GM21529 (cell line): ENCODE results near the gene CREBL2.
"Not testable (repeated sequence)": the region's sequence is repeated elsewhere in the genome, so short reads cannot be mapped to it uniquely, and the experiment has no call there.

Experiments used
- ATAC-seq: cut with Tn5 transposase; IDR thresholded peaks from one replicate; pipeline ENCODE4 v1.9.1; 2021; ENCODE audit not compliant: unreplicated experiment

CREBL2 gene

GRCh38 chr12:12611512-12612306 is at the start of gene CREBL2:
CREBL2 (plus strand) TSS chr12:12611876; CDS start chr12:12612173, 297 bp downstream.
- ATAC-seq, result peak; percentile 71

- no peak for ATAC-seq
These were observed 49.6 kb upstream of the CREBL2 start for GRCh38 chr12:12562016-12562483.

- ATAC-seq, result peak; percentile 69
These were observed 49.0 kb upstream of the CREBL2 start, which contains the start of gene DUSP16 for GRCh38 chr12:12562585-12563261. DUSP16 (minus strand) TSS chr12:12562863; CDS start chr12:12521098, 41,765 bp downstream.

- no peak for ATAC-seq
These were observed 48.3 kb upstream of the CREBL2 start for GRCh38 chr12:12563290-12563928.

- no peak for ATAC-seq
These were observed 46.8 kb upstream of the CREBL2 start for GRCh38 chr12:12564911-12565310.

- ATAC-seq, result not testable (repeated sequence)
These were observed 45.7 kb upstream of the CREBL2 start for GRCh38 chr12:12565971-12566370.

- ATAC-seq, result no peak
These were observed 39.0 kb upstream of the CREBL2 start for GRCh38 chr12:12572659-12573058.

- no peak for ATAC-seq
These were observed 33.9 kb upstream of the CREBL2 start for GRCh38 chr12:12577786-12578185.

GRCh38 chr12:12580716-12581115 is 31.0 kb upstream of the CREBL2 start:
- ATAC-seq, result not testable (repeated sequence)

GRCh38 chr12:12582193-12582881 is 29.3 kb upstream of the CREBL2 start:
- ATAC-seq, result peak; percentile 39

- peak; percentile 95 for ATAC-seq
These were observed 28.8 kb upstream of the CREBL2 start for GRCh38 chr12:12582895-12583303.

- no peak for ATAC-seq
These were observed 28.0 kb upstream of the CREBL2 start for GRCh38 chr12:12583510-12584178.

GRCh38 chr12:12585115-12585863 is 26.4 kb upstream of the CREBL2 start:
- no peak for ATAC-seq

- no peak for ATAC-seq
These were observed 24.6 kb upstream of the CREBL2 start for GRCh38 chr12:12586879-12587675.

- ATAC-seq, result no peak
These were observed 23.8 kb upstream of the CREBL2 start for GRCh38 chr12:12587878-12588277.

- not testable (repeated sequence) for ATAC-seq
These were observed 23.2 kb upstream of the CREBL2 start for GRCh38 chr12:12588436-12588835.

GRCh38 chr12:12590961-12591360 is 20.7 kb upstream of the CREBL2 start:
- no peak for ATAC-seq

GRCh38 chr12:12592930-12593329 is 18.7 kb upstream of the CREBL2 start:
- no peak for ATAC-seq

GRCh38 chr12:12595929-12596328 is 15.7 kb upstream of the CREBL2 start:
- not testable (repeated sequence) for ATAC-seq
